ENCODE data around the gene VEPH1.

Gene VEPH1

DNA sequence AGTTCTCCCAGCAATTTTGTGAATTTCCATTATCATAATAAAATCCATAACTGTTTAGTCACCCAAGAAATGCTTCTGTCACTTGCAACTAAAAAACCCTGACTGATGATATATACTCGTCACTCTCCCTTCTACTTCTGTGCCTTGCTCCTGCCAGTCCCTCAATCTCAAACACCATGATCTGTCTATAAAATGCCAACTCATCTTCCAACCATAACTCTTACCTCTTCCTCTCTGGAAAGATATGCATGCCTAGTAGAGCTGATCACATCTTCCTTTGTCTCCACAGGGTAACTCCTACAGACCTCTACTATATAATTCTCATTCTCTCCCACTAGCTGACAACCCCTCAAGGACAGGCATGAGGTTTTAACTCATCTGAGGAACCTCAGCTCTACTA, 5.2 kb upstream of the VEPH1 start:
- no peaks in the 10 kb centered on the region for H4K20me1 ChIP-seq (ENCODE audit: insufficient read depth, low read length)
- no peak for TF ChIP-seq EZH2 (IDR thresholded peaks at IDR 0.05; ENCODE audit: borderline replicate concordance, low read depth, low read length, severe bottlenecking)
- TF ChIP-seq, protein P1, sequence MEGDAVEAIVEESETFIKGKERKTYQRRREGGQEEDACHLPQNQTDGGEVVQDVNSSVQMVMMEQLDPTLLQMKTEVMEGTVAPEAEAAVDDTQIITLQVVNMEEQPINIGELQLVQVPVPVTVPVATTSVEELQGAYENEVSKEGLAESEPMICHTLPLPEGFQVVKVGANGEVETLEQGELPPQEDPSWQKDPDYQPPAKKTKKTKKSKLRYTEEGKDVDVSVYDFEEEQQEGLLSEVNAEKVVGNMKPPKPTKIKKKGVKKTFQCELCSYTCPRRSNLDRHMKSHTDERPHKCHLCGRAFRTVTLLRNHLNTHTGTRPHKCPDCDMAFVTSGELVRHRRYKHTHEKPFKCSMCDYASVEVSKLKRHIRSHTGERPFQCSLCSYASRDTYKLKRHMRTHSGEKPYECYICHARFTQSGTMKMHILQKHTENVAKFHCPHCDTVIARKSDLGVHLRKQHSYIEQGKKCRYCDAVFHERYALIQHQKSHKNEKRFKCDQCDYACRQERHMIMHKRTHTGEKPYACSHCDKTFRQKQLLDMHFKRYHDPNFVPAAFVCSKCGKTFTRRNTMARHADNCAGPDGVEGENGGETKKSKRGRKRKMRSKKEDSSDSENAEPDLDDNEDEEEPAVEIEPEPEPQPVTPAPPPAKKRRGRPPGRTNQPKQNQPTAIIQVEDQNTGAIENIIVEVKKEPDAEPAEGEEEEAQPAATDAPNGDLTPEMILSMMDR (IDR thresholded peaks at IDR 0.05; ENCODE audit: borderline replicate concordance, extremely low read depth, low read length, poor library complexity, severe bottlenecking): no peak
- no peak overlapping the region for H3K4me3 ChIP-seq (ENCODE audit: low read depth in 1 of 2, low read length in 2 of 2)
- H2AFZ ChIP-seq (ENCODE audit: low read depth, low read length): no peak overlapping the region
- no peaks in the 10 kb centered on the region for H3K4me1 ChIP-seq (ENCODE audit: insufficient read depth, low read length)
- ATAC-seq (ENCODE audit: insufficient read depth, low read depth) (no peak), DNase-seq (no peak)
- no peak overlapping the region for H3K9ac ChIP-seq (ENCODE audit: low read depth, low read length)
- no peak overlapping the region for H3K4me2 ChIP-seq (ENCODE audit: insufficient read depth, low read length)
- H3K27me3 ChIP-seq (ENCODE audit: insufficient read depth, low read length, poor library complexity): no peaks in the 10 kb centered on the region
- H3K79me2 ChIP-seq (ENCODE audit: insufficient read depth, low read length): no peaks in the 10 kb centered on the region
- H3K27ac ChIP-seq (ENCODE audit: low read length): no peak overlapping the region
- H3K36me3 ChIP-seq (ENCODE audit: insufficient read depth, low read length): no peaks in the 10 kb centered on the region
- no peaks in the 10 kb centered on the region for H3K9me3 ChIP-seq (ENCODE audit: insufficient read depth, low read length, severe bottlenecking)

- Histone ChIP-seq H2AFZ (ENCODE audit: low read depth, low read length) (no peak overlapping the region), H3K79me2 (ENCODE audit: insufficient read depth, low read length) (no peaks in the 10 kb centered on the region), H3K27me3 (ENCODE audit: insufficient read depth, low read length, poor library complexity) (no peaks in the 10 kb centered on the region), H3K9me3 (ENCODE audit: insufficient read depth, low read length, severe bottlenecking) (no peaks in the 10 kb centered on the region), H3K27ac (ENCODE audit: low read length) (no peak overlapping the region), H3K4me1 (ENCODE audit: insufficient read depth, low read length) (no peaks in the 10 kb centered on the region), H3K4me2 (ENCODE audit: insufficient read depth, low read length) (no peak overlapping the region), H4K20me1 (ENCODE audit: insufficient read depth, low read length) (no peaks in the 10 kb centered on the region), H3K9ac (ENCODE audit: low read depth, low read length) (no peak overlapping the region), H3K36me3 (ENCODE audit: insufficient read depth, low read length) (no peaks in the 10 kb centered on the region), H3K4me3 (ENCODE audit: low read depth in 1 of 2, low read length in 2 of 2) (no peak overlapping the region)
- no peak for TF ChIP-seq EZH2 (IDR thresholded peaks at IDR 0.05; ENCODE audit: borderline replicate concordance, low read depth, low read length, severe bottlenecking)
- TF ChIP-seq, protein P1 (IDR thresholded peaks at IDR 0.05; ENCODE audit: borderline replicate concordance, extremely low read depth, low read length, poor library complexity, severe bottlenecking): no peak
- DNase-seq: no peak
- ATAC-seq (ENCODE audit: insufficient read depth, low read depth): no peak
Measured at GRCh38 chr3:157501863-157502262, 1.4 kb downstream of the VEPH1 start.

GRCh38 chr3:157500232-157500631, 3.0 kb downstream of the VEPH1 start:
- no peak overlapping the region for H3K4me2 ChIP-seq (ENCODE audit: insufficient read depth, low read length)
- H3K27me3 ChIP-seq (ENCODE audit: insufficient read depth, low read length, poor library complexity): no peaks in the 10 kb centered on the region
- no peaks in the 10 kb centered on the region for H3K9me3 ChIP-seq (ENCODE audit: insufficient read depth, low read length, severe bottlenecking)
- H3K4me3 ChIP-seq (ENCODE audit: low read depth in 1 of 2, low read length in 2 of 2): no peak overlapping the region
- no peaks in the 10 kb centered on the region for H3K79me2 ChIP-seq (ENCODE audit: insufficient read depth, low read length)
- DNase-seq (no peak), ATAC-seq (ENCODE audit: insufficient read depth, low read depth) (no peak)
- no peak overlapping the region for H3K27ac ChIP-seq (ENCODE audit: low read length)
- no peak overlapping the region for H2AFZ ChIP-seq (ENCODE audit: low read depth, low read length)
- H4K20me1 ChIP-seq (ENCODE audit: insufficient read depth, low read length): no peaks in the 10 kb centered on the region
- no peak overlapping the region for H3K9ac ChIP-seq (ENCODE audit: low read depth, low read length)
- TF ChIP-seq, protein P1 (IDR thresholded peaks at IDR 0.05; ENCODE audit: borderline replicate concordance, extremely low read depth, low read length, poor library complexity, severe bottlenecking): no peak
- no peak for TF ChIP-seq EZH2 (IDR thresholded peaks at IDR 0.05; ENCODE audit: borderline replicate concordance, low read depth, low read length, severe bottlenecking)
- no peaks in the 10 kb centered on the region for H3K36me3 ChIP-seq (ENCODE audit: insufficient read depth, low read length)
- no peaks in the 10 kb centered on the region for H3K4me1 ChIP-seq (ENCODE audit: insufficient read depth, low read length)

Data from DND-41 (cell line).